ENCODE results near the gene SH3RF3.

SH3RF3 gene

DNA sequence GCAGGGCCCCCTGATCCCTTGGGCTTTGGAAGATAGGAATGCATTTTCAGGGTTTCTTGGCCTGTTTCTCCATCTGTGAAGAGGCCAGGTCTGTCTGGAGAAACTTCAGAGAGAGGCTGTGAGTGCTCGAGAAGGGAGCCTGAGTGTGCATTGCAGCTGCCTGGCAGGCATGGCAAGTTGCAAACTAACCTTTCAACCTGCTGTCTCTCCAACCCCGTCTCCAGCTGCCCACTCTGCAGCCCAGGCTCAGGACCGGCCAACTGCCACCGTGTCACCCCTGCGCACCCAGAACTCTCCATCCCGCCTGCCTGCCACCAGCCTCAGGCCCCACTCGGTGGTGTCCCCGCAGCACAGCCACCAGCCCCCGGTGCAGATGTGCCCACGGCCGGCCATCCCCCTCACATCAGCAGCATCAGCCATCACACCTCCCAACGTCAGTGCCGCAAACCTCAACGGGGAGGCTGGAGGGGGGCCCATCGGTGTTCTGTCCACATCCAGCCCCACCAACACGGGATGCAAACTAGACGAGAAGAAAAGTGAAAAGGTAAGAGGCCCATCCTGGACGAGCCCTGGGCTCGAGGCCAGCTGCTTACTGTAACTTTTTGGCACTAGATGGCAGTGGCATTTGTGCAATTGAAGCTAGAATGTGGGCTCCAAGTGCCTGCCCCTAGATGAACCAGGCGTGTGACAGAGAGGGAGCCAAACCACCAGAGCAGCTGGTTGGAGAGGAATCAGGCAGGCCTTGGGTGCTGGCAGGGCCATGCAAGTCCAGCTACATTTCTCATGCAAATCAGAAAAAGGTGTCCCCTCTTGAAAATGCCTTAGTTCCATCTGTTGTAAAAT, 320.2 kb downstream of the SH3RF3 start:
- no peak overlapping the region for H3K4me3 ChIP-seq (ENCODE audit: low read depth, low read length)
- TF ChIP-seq, protein P1, sequence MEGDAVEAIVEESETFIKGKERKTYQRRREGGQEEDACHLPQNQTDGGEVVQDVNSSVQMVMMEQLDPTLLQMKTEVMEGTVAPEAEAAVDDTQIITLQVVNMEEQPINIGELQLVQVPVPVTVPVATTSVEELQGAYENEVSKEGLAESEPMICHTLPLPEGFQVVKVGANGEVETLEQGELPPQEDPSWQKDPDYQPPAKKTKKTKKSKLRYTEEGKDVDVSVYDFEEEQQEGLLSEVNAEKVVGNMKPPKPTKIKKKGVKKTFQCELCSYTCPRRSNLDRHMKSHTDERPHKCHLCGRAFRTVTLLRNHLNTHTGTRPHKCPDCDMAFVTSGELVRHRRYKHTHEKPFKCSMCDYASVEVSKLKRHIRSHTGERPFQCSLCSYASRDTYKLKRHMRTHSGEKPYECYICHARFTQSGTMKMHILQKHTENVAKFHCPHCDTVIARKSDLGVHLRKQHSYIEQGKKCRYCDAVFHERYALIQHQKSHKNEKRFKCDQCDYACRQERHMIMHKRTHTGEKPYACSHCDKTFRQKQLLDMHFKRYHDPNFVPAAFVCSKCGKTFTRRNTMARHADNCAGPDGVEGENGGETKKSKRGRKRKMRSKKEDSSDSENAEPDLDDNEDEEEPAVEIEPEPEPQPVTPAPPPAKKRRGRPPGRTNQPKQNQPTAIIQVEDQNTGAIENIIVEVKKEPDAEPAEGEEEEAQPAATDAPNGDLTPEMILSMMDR (IDR thresholded peaks at IDR 0.05; ENCODE audit: low read depth, low read length, missing control alignments): no peak
- no peak for DNase-seq (ENCODE audit: low read depth)

DNA sequence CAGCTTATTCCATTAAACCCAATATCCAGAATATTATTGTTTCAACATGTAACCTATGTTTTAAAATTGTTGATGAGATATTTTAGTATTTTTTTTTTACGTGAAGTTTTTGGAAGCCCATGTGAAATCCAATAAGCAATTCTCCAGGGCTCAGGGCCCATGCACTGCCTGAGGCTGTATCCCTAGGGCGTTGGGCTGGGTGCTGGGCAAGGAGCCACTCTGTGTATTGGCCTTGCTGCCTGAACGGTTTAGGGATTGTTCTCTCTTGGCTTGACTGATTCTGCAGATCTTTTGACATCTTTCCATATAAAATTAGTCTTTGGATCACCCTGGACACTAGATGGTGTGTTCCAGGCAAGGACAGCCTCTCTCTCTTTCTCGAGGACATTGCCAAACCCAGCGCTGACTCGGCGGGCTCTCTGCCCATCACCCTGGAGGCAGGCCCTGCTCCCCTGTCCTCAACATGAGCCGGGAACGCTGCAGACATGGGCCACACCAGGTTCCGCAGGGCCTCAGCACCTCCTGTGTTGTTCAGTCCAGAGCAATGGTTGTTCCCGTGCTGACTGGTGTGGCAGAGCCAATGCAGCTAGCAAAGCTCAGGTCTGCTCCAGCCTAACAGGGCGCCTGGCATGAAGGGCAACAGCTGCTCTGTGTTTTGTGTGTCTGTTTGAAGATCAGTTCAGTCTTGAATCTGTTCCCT, 321.7 kb downstream of the SH3RF3 start:
- H3K4me3 ChIP-seq (ENCODE audit: low read depth, low read length): no peak overlapping the region
- TF ChIP-seq, protein P1 (IDR thresholded peaks at IDR 0.05; ENCODE audit: low read depth, low read length, missing control alignments): no peak
- no peak for DNase-seq (ENCODE audit: low read depth)

DNA sequence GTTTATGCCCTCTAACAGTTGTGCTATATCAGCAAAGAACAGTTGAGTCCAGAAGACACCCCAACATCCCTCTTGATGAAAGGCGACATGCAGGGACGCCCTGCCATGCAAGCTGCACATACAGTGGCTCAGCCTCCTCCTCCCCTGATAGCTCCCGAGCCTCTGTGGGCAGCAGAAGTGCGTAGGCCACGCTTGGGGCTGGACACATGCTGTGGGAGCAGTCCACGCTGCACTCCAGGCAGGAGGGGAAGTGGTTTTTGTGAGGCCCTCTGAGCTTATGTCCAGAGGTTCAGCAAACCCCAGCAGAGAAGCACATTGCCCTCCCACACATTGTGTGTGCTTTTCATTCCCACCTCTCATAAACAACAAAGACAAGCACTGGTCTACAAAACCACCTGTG, 322.7 kb downstream of the SH3RF3 start:
- TF ChIP-seq, protein P1 (IDR thresholded peaks at IDR 0.05; ENCODE audit: low read depth, low read length, missing control alignments): no peak
- no peak for DNase-seq (ENCODE audit: low read depth)
- H3K4me3 ChIP-seq (ENCODE audit: low read depth, low read length): no peak overlapping the region

DNA sequence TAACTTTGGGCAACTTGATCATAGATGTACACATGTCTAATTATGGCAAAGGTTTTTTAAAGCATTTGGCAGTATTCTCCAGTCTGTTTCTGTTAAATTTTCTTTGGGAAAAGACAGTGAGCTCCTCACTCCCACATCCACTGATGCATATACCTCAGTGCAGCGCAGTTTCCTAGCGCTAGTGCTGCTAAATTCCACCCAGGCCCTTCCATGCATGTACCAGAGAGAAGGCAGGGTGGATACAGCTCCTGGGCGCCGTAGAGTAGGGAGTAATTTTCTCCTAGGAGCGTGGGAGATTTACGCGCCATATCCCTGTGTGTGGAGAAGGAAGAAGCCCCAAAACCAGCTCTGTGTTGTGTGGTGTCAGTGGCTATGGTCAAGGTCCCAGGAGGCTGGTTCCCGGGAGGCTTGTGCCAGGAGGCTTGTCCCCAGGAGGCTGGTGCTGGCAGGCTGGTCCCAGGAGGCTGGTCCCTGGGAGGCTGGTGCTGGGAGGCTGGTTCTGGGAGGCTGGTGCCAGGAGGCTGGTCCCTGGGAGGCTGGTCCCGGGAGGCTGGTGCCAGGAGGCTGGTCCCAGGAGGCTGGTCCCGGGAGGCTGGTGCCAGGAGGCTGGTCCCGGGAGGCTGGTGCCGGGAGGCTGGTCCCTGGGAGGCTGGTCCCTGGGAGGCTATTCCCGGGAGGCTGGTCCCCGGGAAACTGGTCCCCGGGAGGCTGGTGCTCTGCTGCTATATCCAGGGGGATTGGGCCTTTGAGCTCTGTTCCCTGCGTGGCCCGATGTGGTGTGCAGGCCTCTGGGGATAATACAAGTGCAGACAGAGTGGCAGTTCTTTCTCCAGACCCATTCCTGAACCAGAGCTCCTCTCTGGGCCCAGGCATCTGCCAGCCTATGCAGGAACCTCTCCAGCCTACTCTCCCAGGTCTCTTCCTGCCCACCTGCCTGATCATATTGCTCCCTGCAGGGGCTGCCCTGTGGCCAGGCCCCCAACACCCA, 323.6 kb downstream of the SH3RF3 start:
- no peak for DNase-seq (ENCODE audit: low read depth)
- TF ChIP-seq, protein P1 (IDR thresholded peaks at IDR 0.05; ENCODE audit: low read depth, low read length, missing control alignments): no peak

DNA sequence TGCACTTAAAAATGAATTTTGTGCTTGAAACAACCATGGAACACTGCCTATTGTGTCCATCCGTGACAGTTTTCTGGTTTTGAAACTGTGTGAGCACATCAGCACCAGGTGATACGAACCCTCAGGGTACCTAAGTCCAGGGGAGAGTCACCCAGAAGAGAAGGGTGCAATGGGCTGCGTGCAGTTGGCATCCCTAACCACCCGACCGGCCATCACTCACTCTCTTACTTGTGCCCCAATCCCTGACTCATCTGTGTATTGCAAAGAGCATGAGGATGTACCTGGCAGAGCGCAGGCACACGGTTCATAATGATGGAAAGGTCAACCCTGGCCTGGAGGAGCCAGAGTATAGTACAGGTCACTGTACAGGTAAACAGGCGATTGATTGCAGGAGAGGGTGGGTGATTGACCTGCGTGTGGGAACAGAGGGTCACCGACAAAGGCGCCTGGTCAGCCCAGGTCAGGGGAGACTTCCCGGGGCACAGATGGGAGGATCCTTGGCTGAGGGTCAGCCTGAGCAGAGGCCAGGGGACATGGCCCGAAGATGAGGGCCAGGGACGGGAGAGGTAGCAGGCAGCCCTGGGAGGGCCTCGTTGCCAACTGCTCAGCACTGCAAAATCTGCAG, 324.5 kb downstream of the SH3RF3 start:
- TF ChIP-seq, protein P1 (IDR thresholded peaks at IDR 0.05; ENCODE audit: low read depth, low read length, missing control alignments): no peak
- H3K4me3 ChIP-seq (ENCODE audit: low read depth, low read length): no peak overlapping the region
- no peak for DNase-seq (ENCODE audit: low read depth)

More for the DNA sequence above, 323.6 kb downstream of the SH3RF3 start:
- no peak overlapping the region for H3K4me3 ChIP-seq (ENCODE audit: low read depth, low read length)

DNA sequence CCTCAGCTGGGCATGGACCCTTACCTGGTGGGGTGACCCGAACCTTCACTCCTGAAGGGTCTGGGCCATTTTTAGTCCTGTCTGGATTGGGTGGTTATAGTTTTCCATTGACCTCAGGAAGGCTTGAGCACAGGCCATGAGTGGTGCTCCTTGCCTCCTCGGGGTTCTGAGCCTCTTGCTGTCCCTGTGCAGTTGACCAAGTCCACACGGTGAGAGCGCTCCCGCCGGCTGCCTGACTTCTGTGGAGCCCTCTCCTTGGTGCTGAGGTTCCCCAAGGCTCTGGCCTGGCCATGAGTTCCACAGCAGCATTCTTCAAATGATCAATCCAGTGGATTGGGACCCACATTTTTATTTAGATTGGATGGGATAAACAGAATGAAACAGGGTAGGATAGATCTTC, 325.3 kb downstream of the SH3RF3 start:
- no peak for DNase-seq (ENCODE audit: low read depth)
- H3K4me3 ChIP-seq (ENCODE audit: low read depth, low read length): no peak overlapping the region
- TF ChIP-seq, protein P1 (IDR thresholded peaks at IDR 0.05; ENCODE audit: low read depth, low read length, missing control alignments): no peak
